Measurements from ENCODE around the gene ENTHD1. TPM values are rescaled to one million over a fixed set of nuclear protein-coding genes. Genes with fewer than 3 reads are reported as not detected.
A peak's percentile ranks its signal among the peaks of the same experiment; 100 is the strongest.

The ENTHD1 gene
- total RNA-seq, 3 donors from 2014 or later (not counting 1 experiment from before 2014, with no cell fraction given) = not detected

DNA sequence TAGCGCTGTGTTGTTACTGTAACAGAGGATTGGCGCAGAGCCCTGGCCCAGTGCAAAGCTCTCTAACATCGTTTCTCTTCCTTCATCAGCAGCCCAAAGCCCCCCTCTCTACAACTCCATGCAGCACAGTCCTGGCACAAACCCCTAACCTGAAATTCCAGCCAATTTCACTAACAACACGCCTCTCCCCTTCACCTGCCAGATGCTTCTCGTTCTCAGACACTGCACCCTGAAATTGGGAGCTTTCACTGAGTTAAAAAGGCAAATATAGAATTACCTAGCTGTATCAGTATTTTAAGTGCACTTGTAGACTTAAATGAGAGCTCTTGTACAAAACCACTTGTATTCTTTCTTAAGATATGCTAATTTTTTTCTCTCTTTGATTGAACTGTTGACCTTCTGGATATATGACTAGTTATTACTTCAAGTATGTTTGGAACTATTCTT lies 23.7 kb upstream of the ENTHD1 start:
- Histone ChIP-seq H3K4me1 (ENCODE audit: control insufficient read depth, insufficient read depth, low read length) (peaks cover 61% of the 10 kb centered on the region), H3K4me3 (ENCODE audit: low read length) (no peak overlapping the region), H3K27ac (ENCODE audit: low read length) (peak overlapping the region; percentile 16), H3K36me3 (ENCODE audit: control insufficient read depth, insufficient read depth, low read length) (no peaks in the 10 kb centered on the region), H3K27me3 (ENCODE audit: control insufficient read depth, insufficient read depth, low read length) (no peaks in the 10 kb centered on the region), H3K9me3 (ENCODE audit: control insufficient read depth, insufficient read depth, low read length) (no peaks in the 10 kb centered on the region)
- Mint-ChIP-seq H3K36me3 (no peaks in the 10 kb centered on the region), H3K4me1 (peaks cover 80 to 82% of the 10 kb centered on the region in 2 donors), H3K4me3 (peak overlapping the region; percentile 28), H3K9me3 (no peaks in the 10 kb centered on the region), H3K27me3 (ENCODE audit: low read depth in 2 of 2) (no peaks in the 10 kb centered on the region), H3K27ac (peak overlapping the region; percentile 77 to 80)
- DNase-seq = no peak
- no peak for ATAC-seq
- 82% methylated on average over 5 of the region's 5 CpGs for WGBS (ENCODE audit: insufficient coverage)
- TF ChIP-seq, protein P1, sequence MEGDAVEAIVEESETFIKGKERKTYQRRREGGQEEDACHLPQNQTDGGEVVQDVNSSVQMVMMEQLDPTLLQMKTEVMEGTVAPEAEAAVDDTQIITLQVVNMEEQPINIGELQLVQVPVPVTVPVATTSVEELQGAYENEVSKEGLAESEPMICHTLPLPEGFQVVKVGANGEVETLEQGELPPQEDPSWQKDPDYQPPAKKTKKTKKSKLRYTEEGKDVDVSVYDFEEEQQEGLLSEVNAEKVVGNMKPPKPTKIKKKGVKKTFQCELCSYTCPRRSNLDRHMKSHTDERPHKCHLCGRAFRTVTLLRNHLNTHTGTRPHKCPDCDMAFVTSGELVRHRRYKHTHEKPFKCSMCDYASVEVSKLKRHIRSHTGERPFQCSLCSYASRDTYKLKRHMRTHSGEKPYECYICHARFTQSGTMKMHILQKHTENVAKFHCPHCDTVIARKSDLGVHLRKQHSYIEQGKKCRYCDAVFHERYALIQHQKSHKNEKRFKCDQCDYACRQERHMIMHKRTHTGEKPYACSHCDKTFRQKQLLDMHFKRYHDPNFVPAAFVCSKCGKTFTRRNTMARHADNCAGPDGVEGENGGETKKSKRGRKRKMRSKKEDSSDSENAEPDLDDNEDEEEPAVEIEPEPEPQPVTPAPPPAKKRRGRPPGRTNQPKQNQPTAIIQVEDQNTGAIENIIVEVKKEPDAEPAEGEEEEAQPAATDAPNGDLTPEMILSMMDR (IDR thresholded peaks at IDR 0.05) = no peak
- intact Hi-C loops (cut with micrococcal nuclease) = no loop called here

DNA sequence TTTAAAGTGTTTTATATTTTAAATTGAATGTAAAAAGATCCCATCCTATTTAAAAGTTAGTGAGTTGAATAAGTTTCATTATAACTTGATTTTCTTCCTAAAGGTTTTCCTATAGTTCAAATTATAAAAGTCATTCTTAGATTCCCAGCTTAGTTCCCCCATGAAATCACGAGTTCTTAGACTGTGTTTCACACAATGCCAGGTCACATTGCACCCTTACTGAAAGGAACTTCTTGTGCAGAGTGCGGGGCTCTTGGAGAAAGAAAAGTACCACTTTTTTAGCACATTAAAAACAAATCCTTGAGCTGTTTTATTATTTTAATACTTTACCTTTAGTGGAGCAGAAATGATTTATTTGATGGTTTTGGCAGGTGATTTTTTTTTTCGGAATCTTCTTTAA lies 22.9 kb upstream of the ENTHD1 start:
- Histone ChIP-seq H3K4me1 (ENCODE audit: control insufficient read depth, insufficient read depth, low read length) (peaks cover 62% of the 10 kb centered on the region), H3K9me3 (ENCODE audit: control insufficient read depth, insufficient read depth, low read length) (no peaks in the 10 kb centered on the region), H3K27ac (ENCODE audit: low read length) (no peak overlapping the region), H3K27me3 (ENCODE audit: control insufficient read depth, insufficient read depth, low read length) (no peaks in the 10 kb centered on the region), H3K36me3 (ENCODE audit: control insufficient read depth, insufficient read depth, low read length) (no peaks in the 10 kb centered on the region), H3K4me3 (ENCODE audit: low read length) (no peak overlapping the region)
- Mint-ChIP-seq H3K4me3 (peak overlapping the region; percentile 3), H3K9me3 (no peaks in the 10 kb centered on the region), H3K36me3 (no peaks in the 10 kb centered on the region), H3K27me3 (ENCODE audit: low read depth in 2 of 2) (no peaks in the 10 kb centered on the region), H3K4me1 (peaks cover 80 to 82% of the 10 kb centered on the region in 2 donors), H3K27ac (peak overlapping the region; percentile 77 to 80)
- 53% methylated on average over 2 of the region's 3 CpGs for WGBS (ENCODE audit: insufficient coverage)
- peak in 1 of 2 donors; percentile 35 for DNase-seq
- no peak for ATAC-seq
- intact Hi-C loops (cut with micrococcal nuclease) = no loop called here
- TF ChIP-seq, protein P1 (IDR thresholded peaks at IDR 0.05) = no peak

DNA sequence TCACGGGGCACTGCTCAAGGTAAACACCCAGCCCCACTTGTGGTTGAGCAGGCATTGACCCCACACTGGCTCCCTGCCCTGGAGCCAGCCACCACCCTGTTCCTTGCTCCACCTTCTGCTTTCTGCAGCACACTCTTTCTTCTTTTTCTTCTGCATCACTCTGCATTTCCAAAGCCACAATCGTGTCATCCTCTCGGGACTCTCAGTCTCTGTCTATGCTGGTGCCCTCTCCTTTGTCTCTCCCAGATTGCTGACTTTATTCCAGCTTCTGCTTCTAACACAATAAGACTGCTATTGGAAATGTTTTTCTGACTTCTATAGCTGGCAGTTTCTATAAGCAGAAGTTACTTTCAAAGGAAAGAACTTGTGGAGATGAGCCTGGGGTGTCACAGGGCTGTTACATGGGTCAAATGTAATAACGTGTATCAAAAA lies 21.8 kb upstream of the ENTHD1 start:
- H3K9me3 ChIP-seq (ENCODE audit: control insufficient read depth, insufficient read depth, low read length) = no peaks in the 10 kb centered on the region
- peak overlapping the region; percentile 77 to 80 for H3K27ac Mint-ChIP-seq
- no peak for ATAC-seq
- peak overlapping the region; percentile 7 for H3K27ac ChIP-seq (ENCODE audit: low read length)
- WGBS (ENCODE audit: insufficient coverage) = 27% methylated on average over 3 of the region's 4 CpGs
- H3K9me3 Mint-ChIP-seq = peaks cover 0 to under 1% of the 10 kb centered on the region in 2 donors
- intact Hi-C loops (cut with micrococcal nuclease) = no loop called here
- TF ChIP-seq, protein P1 (IDR thresholded peaks at IDR 0.05) = no peak
- DNase-seq = peak in 1 of 2 donors; percentile 50
- H3K27me3 Mint-ChIP-seq (ENCODE audit: low read depth in 2 of 2) = no peaks in the 10 kb centered on the region
- H3K4me3 Mint-ChIP-seq = peak overlapping the region; percentile 54
- no peaks in the 10 kb centered on the region for H3K36me3 ChIP-seq (ENCODE audit: control insufficient read depth, insufficient read depth, low read length)
- H3K36me3 Mint-ChIP-seq = no peaks in the 10 kb centered on the region
- no peak overlapping the region for H3K4me3 ChIP-seq (ENCODE audit: low read length)
- H3K4me1 ChIP-seq (ENCODE audit: control insufficient read depth, insufficient read depth, low read length) = peaks cover 64% of the 10 kb centered on the region
- peaks cover 80 to 82% of the 10 kb centered on the region in 2 donors for H3K4me1 Mint-ChIP-seq
- H3K27me3 ChIP-seq (ENCODE audit: control insufficient read depth, insufficient read depth, low read length) = no peaks in the 10 kb centered on the region

DNA sequence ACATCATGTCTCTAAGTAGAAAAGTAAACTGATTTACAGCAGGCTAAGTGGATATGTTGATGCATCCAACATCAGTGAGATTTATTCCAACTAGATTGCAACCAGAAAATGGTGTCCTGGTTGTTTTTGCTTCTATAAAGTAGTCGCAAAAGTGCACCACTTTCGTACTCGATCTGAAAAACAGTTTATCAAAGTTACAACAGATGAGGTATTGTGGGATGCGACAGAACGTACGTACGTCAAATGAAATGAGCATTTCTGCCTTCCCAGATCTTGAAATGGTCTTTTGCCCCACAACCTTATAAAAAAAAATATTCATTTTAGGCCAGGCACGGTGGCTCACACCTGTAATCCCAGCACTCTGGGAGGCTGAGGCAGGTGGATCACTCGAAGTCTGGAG lies 21.0 kb upstream of the ENTHD1 start:
- H3K27ac Mint-ChIP-seq = peak overlapping the region; percentile 43 to 45
- H3K27ac ChIP-seq (ENCODE audit: low read length) = no peak overlapping the region
- peaks cover 80 to 82% of the 10 kb centered on the region in 2 donors for H3K4me1 Mint-ChIP-seq
- H3K27me3 Mint-ChIP-seq (ENCODE audit: low read depth in 2 of 2) = no peaks in the 10 kb centered on the region
- intact Hi-C loops (cut with micrococcal nuclease) = no loop called here
- H3K9me3 ChIP-seq (ENCODE audit: control insufficient read depth, insufficient read depth, low read length) = peaks cover 4% of the 10 kb centered on the region
- DNase-seq (peak in 1 of 2 donors; percentile 47), ATAC-seq (no peak)
- H3K27me3 ChIP-seq (ENCODE audit: control insufficient read depth, insufficient read depth, low read length) = no peaks in the 10 kb centered on the region
- H3K4me3 Mint-ChIP-seq = no peak overlapping the region
- H3K4me3 ChIP-seq (ENCODE audit: low read length) = no peak overlapping the region
- 91% methylated on average over 9 of the region's 9 CpGs for WGBS (ENCODE audit: insufficient coverage)
- H3K36me3 ChIP-seq (ENCODE audit: control insufficient read depth, insufficient read depth, low read length) = no peaks in the 10 kb centered on the region
- TF ChIP-seq, protein P1 (IDR thresholded peaks at IDR 0.05) = no peak
- H3K4me1 ChIP-seq (ENCODE audit: control insufficient read depth, insufficient read depth, low read length) = peaks cover 66% of the 10 kb centered on the region
- H3K36me3 Mint-ChIP-seq = no peaks in the 10 kb centered on the region
- H3K9me3 Mint-ChIP-seq = peaks cover 2 to 5% of the 10 kb centered on the region in 2 donors

All from natural killer cell (primary cell).